GM06990 (cell line): Measurements from ENCODE around the gene DCLRE1C.
"Not testable (repeated sequence)": the region's sequence is repeated elsewhere in the genome, so short reads cannot be mapped to it uniquely, and the experiment has no call there.

ENCODE experiments used
- DNase-seq: peaks from one replicate; pipeline ENCODE4 v3.0.0-alpha.2; 2011; ENCODE audit not compliant: insufficient read length; ENCODE audit errors: extremely low read depth
- H3K27me3 ChIP-seq: replicated peaks from 2 replicates; pipeline ENCODE4 v1.6.0; 2011; ENCODE audit warnings: low read length; ENCODE audit not compliant: control insufficient read depth, insufficient read depth
- H3K36me3 ChIP-seq: 2 replicates; pipeline ENCODE4 v1.5.1; 2011; ENCODE audit warnings: low read length; ENCODE audit not compliant: control insufficient read depth, insufficient read depth
- H3K4me3 ChIP-seq: replicated peaks from 2 replicates; pipeline ENCODE4 v1.5.1; 2011; ENCODE audit warnings: low read depth, mild to moderate bottlenecking, control low read depth, low read length
- CTCF ChIP-seq: IDR thresholded peaks from 2 replicates; pipeline ENCODE4 v1.5.1; 2011; ENCODE audit warnings: low read length, control low read depth, mild to moderate bottlenecking, inconsistent platforms; ENCODE audit not compliant: insufficient read depth, poor library complexity, severe bottlenecking

DCLRE1C gene

GRCh38 chr10:14954001-14954770, at the start of gene DCLRE1C:
Gene DCLRE1C, minus strand, starts transcription at chr10:14954096. Its CDS starts 86 bp downstream, at chr10:14954010.
- DNase-seq, result peak; percentile 95
- no peaks in the 10 kb centered on the region for H3K27me3 ChIP-seq
- no peak for TF ChIP-seq CTCF
- H3K4me3 ChIP-seq, result peak within 1 kb of the TSS; percentile 82
- H3K36me3 ChIP-seq, result peaks cover under 1% of the 10 kb centered on the region; the same call in 1 of the 2 replicates

GRCh38 chr10:14995964-14996565, 42.2 kb upstream of the DCLRE1C start:
- DNase-seq, result no peak
- Histone ChIP-seq H3K4me3 (no peak overlapping the region), H3K27me3 (no peaks in the 10 kb centered on the region), H3K36me3 (no peaks in the 10 kb centered on the region)
- TF ChIP-seq CTCF, result no peak

- not testable (repeated sequence) for H3K4me3 ChIP-seq, DNase-seq, H3K36me3 ChIP-seq, H3K27me3 ChIP-seq
Measured at GRCh38 chr10:14993500-14994455, 39.9 kb upstream of the DCLRE1C start.

GRCh38 chr10:14992336-14992735, 38.4 kb upstream of the DCLRE1C start:
- H3K4me3 ChIP-seq, H3K27me3 ChIP-seq, H3K36me3 ChIP-seq, DNase-seq: not testable (repeated sequence)

- peak; percentile 62 for TF ChIP-seq CTCF
- not testable (repeated sequence) for H3K27me3 ChIP-seq, H3K36me3 ChIP-seq, H3K4me3 ChIP-seq
- peak; percentile 14 for DNase-seq
Measured at GRCh38 chr10:14991035-14991749, 37.3 kb upstream of the DCLRE1C start.

- H3K36me3 ChIP-seq, H3K27me3 ChIP-seq, H3K4me3 ChIP-seq, DNase-seq: not testable (repeated sequence)
Measured at GRCh38 chr10:14989552-14989951, 35.7 kb upstream of the DCLRE1C start.
